ENCODE measurements around the gene PLCZ1.

PLCZ1 gene

DNA sequence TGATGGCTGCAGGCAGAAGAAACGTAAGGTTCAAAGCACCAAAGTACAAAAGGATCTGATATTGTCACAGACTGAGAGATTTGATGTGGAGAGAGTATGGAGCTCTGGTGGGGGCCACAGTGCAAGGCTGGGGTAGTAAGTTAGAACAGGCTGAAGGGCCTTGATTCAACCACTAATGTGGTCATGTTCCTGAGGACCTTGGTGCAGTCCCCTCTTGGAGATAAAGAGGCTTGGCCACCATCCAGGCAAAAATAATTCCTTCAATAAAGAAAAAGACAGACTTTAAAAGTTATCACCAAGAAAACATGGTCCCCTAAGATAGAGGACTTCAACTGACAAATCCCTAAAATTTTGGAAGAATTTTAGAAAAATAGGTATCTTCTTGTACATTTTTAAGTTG, 17.5 kb upstream of the PLCZ1 start:
- Histone ChIP-seq H3K9ac (ENCODE audit: low read length) (no peak overlapping the region), H3K27ac (ENCODE audit: low read depth, low read length, poor library complexity, severe bottlenecking) (no peak overlapping the region), H3K4me3 (ENCODE audit: low read depth, low read length, poor library complexity, severe bottlenecking) (no peak overlapping the region), H3K4me1 (ENCODE audit: insufficient read depth, low read length, severe bottlenecking) (no peaks in the 10 kb centered on the region), H4K20me1 (ENCODE audit: insufficient read depth, low read length) (no peaks in the 10 kb centered on the region), H3K36me3 (ENCODE audit: insufficient read depth, low read length) (no peaks in the 10 kb centered on the region), H2AFZ (ENCODE audit: low read length) (no peak overlapping the region), H3K4me2 (ENCODE audit: low read length) (no peak overlapping the region), H3K27me3 (ENCODE audit: insufficient read depth, low read length) (no peaks in the 10 kb centered on the region), H3K79me2 (ENCODE audit: insufficient read depth, low read length) (no peaks in the 10 kb centered on the region), H3K9me2 (ENCODE audit: low read depth, low read length) (no peaks in the 10 kb centered on the region), H3F3A (ENCODE audit: insufficient read depth, low read length) (no peaks in the 10 kb centered on the region), H3K9me3 (ENCODE audit: low read length) (no peaks in the 10 kb centered on the region)
- no peak for TF ChIP-seq EZH2 (IDR thresholded peaks at IDR 0.05; ENCODE audit: borderline replicate concordance, low read length)
- TF ChIP-seq, protein P1, sequence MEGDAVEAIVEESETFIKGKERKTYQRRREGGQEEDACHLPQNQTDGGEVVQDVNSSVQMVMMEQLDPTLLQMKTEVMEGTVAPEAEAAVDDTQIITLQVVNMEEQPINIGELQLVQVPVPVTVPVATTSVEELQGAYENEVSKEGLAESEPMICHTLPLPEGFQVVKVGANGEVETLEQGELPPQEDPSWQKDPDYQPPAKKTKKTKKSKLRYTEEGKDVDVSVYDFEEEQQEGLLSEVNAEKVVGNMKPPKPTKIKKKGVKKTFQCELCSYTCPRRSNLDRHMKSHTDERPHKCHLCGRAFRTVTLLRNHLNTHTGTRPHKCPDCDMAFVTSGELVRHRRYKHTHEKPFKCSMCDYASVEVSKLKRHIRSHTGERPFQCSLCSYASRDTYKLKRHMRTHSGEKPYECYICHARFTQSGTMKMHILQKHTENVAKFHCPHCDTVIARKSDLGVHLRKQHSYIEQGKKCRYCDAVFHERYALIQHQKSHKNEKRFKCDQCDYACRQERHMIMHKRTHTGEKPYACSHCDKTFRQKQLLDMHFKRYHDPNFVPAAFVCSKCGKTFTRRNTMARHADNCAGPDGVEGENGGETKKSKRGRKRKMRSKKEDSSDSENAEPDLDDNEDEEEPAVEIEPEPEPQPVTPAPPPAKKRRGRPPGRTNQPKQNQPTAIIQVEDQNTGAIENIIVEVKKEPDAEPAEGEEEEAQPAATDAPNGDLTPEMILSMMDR (IDR thresholded peaks at IDR 0.05; ENCODE audit: low read length): no peak

DNA sequence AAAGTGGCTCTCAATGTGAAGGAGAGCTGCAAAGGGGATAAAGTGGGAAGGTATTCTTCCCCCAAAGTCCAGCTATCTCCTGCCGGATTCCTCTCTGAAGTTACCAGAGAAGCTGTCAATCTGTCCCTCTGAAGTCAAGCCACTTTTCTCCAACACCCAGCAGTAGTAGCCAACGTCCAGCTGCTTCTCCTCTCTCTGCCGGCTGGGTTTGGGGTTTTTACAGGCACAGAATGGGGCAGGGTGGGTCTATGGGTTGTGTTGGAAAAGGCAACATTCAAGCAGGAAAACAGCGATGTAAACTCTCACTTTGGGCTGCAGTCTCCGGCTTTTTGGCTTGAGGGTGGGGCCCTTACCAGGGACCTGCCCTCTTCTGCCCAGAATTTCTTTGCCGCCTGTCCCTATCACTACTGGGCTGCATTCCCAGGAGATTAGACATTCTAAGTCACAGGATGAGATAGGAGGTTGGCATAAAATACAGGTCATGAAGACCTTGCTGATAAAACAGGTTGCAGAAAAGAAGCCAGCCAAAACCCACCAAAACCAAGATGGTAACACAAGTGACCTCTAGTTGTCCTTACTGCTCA, 16.4 kb upstream of the PLCZ1 start:
- H3K79me2 ChIP-seq (ENCODE audit: insufficient read depth, low read length): no peaks in the 10 kb centered on the region
- no peaks in the 10 kb centered on the region for H3K4me1 ChIP-seq (ENCODE audit: insufficient read depth, low read length, severe bottlenecking)
- no peaks in the 10 kb centered on the region for H3F3A ChIP-seq (ENCODE audit: insufficient read depth, low read length)
- H3K36me3 ChIP-seq (ENCODE audit: insufficient read depth, low read length): no peaks in the 10 kb centered on the region
- no peaks in the 10 kb centered on the region for H3K9me3 ChIP-seq (ENCODE audit: low read length)
- TF ChIP-seq, protein P1 (IDR thresholded peaks at IDR 0.05; ENCODE audit: low read length): no peak
- no peak for TF ChIP-seq EZH2 (IDR thresholded peaks at IDR 0.05; ENCODE audit: borderline replicate concordance, low read length)
- no peak overlapping the region for H2AFZ ChIP-seq (ENCODE audit: low read length)
- no peak overlapping the region for H3K9ac ChIP-seq (ENCODE audit: low read length)
- H3K4me2 ChIP-seq (ENCODE audit: low read length): no peak overlapping the region
- H3K4me3 ChIP-seq (ENCODE audit: low read depth, low read length, poor library complexity, severe bottlenecking): no peak overlapping the region
- H4K20me1 ChIP-seq (ENCODE audit: insufficient read depth, low read length): no peaks in the 10 kb centered on the region
- H3K27me3 ChIP-seq (ENCODE audit: insufficient read depth, low read length): no peaks in the 10 kb centered on the region
- H3K9me2 ChIP-seq (ENCODE audit: low read depth, low read length): no peaks in the 10 kb centered on the region
- H3K27ac ChIP-seq (ENCODE audit: low read depth, low read length, poor library complexity, severe bottlenecking): no peak overlapping the region

- H3K27ac ChIP-seq (ENCODE audit: low read depth, low read length, poor library complexity, severe bottlenecking): no peak overlapping the region
- no peaks in the 10 kb centered on the region for H3K9me3 ChIP-seq (ENCODE audit: low read length)
- no peaks in the 10 kb centered on the region for H3F3A ChIP-seq (ENCODE audit: insufficient read depth, low read length)
- no peak overlapping the region for H3K4me3 ChIP-seq (ENCODE audit: low read depth, low read length, poor library complexity, severe bottlenecking)
- H3K4me2 ChIP-seq (ENCODE audit: low read length): no peak overlapping the region
- no peaks in the 10 kb centered on the region for H3K4me1 ChIP-seq (ENCODE audit: insufficient read depth, low read length, severe bottlenecking)
- H3K36me3 ChIP-seq (ENCODE audit: insufficient read depth, low read length): no peaks in the 10 kb centered on the region
- no peaks in the 10 kb centered on the region for H4K20me1 ChIP-seq (ENCODE audit: insufficient read depth, low read length)
- H3K27me3 ChIP-seq (ENCODE audit: insufficient read depth, low read length): no peaks in the 10 kb centered on the region
- H3K9ac ChIP-seq (ENCODE audit: low read length): no peak overlapping the region
- TF ChIP-seq EZH2 (IDR thresholded peaks at IDR 0.05; ENCODE audit: borderline replicate concordance, low read length): no peak
- TF ChIP-seq, protein P1 (IDR thresholded peaks at IDR 0.05; ENCODE audit: low read length): no peak
- no peak overlapping the region for H2AFZ ChIP-seq (ENCODE audit: low read length)
- no peaks in the 10 kb centered on the region for H3K9me2 ChIP-seq (ENCODE audit: low read depth, low read length)
- H3K79me2 ChIP-seq (ENCODE audit: insufficient read depth, low read length): no peaks in the 10 kb centered on the region
These were observed 15.8 kb upstream of the PLCZ1 start for GRCh38 chr12:18753481-18754123.
